ENCODE data around the gene DEDD.

GRCh38 chr1:161179698-161180097, 47.2 kb upstream of the DEDD start:
- TF ChIP-seq HDGF (IDR thresholded peaks at IDR 0.05; ENCODE audit: borderline replicate concordance) (no peak), SP1 (IDR thresholded peaks at IDR 0.05) (no peak), ARNT (IDR thresholded peaks at IDR 0.05) (no peak), FOXM1 (IDR thresholded peaks at IDR 0.05; ENCODE audit: borderline replicate concordance) (no peak)
